CD1c-positive myeloid dendritic cell (primary cell): Measurements from ENCODE around the gene C11orf42.

Experiments used
- DNase-seq: peaks from one replicate; pipeline ENCODE4 v3.0.0-alpha.2; 2016; ENCODE audit errors: extremely low spot score

Gene C11orf42

GRCh38 chr11:6205366-6205765 lies at the start of gene C11orf42:
TSS of gene C11orf42 (plus strand) at chr11:6205557. CDS start at chr11:6205616, 59 bp downstream.
- no peak for DNase-seq

DNA sequence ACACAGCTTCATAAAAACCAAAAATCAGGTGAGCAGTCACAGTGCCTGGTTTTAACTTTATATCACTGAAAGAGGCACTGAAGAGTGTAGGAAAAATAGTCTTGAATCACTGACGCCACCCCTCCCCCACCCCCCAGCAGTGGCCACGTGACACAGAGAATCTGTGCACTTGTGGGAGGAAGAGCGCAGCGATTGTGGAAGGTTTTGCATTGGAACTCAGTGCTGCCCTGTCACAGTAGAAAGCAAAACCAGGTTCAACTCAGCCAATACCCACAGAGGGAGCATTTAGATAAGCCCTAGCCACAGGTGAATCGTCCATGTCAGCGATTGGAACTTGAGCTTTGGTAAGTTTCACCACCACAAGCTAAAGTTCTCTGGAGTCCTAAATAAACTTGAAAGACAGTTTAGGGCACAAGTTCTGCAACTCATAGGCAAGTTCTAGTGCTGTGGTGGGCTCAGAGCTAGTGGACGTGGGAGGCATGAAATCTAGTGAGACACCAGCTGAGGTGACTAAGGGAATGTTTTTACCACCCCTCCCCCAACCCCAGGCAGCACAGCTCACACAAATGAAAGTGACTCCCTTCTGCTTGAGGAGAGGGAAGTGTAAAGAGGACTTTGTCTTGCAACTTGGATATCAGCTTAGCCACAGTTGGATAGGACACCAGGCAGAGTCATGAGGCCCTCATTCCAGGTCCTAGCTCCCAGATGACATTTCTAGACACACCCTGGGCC lies 48.6 kb upstream of the C11orf42 start:
- DNase-seq, result no peak

- no peak for DNase-seq
These were observed 35.1 kb upstream of the C11orf42 start, which contains the start of gene OR52B2 for GRCh38 chr11:6170226-6170625. TSS of gene OR52B2 (minus strand) at chr11:6170326. CDS start at chr11:6170326, 0 bp downstream.

- no peak for DNase-seq
These were observed 29.9 kb upstream of the C11orf42 start for GRCh38 chr11:6175440-6175839.

DNA sequence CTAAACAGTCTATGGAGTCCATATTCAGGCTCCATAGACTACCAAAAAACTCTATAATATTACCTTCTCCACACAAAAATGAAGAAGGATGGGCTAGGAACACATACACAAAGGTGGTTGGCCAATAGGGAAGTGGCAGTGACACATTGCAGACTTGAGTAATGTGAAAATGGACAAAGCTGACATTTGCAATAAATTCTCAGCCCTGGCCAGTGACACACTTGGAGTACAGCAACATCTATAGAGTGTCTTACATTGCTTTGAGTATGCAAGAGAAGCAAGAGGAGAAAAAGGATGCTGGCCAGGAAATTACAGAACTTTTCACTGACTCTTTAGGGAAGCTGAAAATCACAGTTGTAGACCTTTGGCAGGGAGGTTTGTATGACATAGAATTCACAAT lies 13.6 kb upstream of the C11orf42 start:
- peak; percentile 39 for DNase-seq

- peak; percentile 48 for DNase-seq
These were observed 11.2 kb upstream of the C11orf42 start for GRCh38 chr11:6194065-6194581.

GRCh38 chr11:6196396-6196795 lies 9.0 kb upstream of the C11orf42 start:
- no peak for DNase-seq

DNA sequence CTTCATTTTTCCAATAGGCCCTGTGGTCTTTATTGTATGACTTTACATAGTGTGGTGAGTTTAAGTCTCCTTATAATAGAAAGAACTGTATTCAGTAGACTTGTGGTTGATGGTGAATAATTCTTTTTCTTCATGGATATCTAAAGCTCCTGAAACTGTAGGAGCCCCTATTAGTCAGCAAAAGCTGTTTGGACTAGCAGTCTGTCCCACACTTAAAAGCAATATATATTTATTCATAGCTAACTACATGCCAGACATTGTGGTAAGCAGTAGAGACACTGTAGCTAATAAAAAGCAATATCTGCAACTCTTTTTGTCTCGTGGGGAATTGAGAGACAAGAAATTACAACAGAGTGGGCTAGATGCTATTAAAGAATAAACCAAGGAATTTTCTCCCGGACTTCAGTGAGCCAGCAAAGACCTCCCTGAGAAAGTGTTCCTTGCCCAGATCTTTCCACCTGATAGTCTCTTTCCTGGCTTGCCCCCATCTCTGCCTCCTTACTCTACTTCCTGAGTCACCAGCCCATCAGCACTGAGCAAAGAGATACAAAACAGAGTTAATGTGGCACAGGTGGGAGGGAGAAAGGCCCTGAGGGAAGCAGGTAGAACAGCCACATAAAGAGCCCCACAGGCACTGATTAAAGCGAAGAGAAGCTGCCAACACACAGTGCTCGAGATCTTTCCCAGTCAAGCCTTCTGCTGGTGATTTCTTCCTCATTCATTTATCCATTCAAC lies 7.7 kb upstream of the C11orf42 start:
- no peak for DNase-seq

DNA sequence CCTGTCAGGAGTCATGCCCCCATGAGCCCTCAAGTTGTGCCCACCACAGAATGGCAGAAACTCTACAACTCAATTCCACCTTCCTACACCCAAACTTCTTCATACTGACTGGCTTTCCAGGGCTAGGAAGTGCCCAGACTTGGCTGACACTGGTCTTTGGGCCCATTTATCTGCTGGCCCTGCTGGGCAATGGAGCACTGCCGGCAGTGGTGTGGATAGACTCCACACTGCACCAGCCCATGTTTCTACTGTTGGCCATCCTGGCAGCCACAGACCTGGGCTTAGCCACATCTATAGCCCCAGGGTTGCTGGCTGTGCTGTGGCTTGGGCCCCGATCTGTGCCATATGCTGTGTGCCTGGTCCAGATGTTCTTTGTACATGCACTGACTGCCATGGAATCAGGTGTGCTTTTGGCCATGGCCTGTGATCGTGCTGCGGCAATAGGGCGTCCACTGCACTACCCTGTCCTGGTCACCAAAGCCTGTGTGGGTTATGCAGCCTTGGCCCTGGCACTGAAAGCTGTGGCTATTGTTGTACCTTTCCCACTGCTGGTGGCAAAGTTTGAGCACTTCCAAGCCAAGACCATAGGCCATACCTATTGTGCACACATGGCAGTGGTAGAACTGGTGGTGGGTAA lies 6.1 kb upstream of the C11orf42 start, which contains the start of gene OR52W1:
OR52W1 (plus strand) TSS at position 51 of the 637 bp plus-strand sequence; CDS start at position 51, 0 bp downstream.
- no peak for DNase-seq

DNA sequence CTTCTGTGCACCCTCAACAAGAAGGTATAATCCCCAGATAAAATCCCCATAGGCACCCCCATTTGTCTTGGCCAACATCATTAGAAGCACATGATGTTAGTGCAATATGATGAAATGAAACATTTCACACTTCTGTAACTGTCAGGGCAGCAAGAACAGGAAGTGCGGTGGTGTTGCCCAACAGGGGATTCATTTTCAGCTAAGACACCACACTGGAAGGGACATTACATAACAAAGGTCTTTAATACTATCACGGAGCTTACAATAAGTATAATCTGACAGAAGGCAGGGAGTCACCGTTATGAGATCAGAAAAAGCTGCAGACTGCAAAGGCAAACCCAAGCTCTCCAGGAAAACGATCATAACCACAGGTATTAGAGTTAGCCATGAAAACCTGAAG lies 4.4 kb upstream of the C11orf42 start:
- DNase-seq, result peak; percentile 93

DNA sequence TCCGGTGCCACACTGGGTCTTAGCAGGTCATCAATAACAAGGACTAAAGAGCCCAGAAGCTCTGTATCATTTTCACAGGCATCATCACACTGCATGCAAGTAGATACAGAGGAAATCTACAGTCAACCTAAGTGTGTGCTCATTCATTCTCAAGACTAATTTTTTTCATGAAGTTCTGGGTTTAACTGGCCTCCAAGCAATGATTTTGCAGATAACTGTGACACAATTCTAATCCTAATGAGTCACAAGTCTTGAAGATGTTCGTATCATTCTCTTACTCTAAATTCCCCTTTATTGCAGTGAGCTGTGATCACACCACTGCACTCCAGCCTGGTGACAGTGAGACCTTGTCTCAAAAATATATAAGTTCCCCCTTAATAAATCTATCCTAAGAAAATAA lies 3.9 kb upstream of the C11orf42 start:
- DNase-seq, result peak; percentile 72

DNA sequence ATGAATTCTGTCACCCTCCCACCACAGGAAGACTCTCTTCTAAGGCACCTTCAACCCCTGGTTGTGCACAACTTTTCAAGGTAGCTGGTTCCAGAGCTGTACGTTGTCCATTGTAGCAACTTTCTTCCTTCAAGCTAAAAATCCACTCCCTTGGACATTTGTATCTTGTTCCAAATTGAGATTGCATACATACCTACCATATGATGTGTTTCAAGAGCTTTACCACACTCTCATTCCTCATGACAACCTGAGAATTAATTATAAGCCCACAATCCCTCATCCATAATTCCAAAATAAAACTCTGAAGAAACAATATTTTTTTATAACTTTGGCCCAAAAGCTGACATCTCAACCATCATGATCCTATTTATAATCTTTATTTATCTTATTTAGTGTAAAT lies 3.3 kb upstream of the C11orf42 start:
- no peak for DNase-seq

DNA sequence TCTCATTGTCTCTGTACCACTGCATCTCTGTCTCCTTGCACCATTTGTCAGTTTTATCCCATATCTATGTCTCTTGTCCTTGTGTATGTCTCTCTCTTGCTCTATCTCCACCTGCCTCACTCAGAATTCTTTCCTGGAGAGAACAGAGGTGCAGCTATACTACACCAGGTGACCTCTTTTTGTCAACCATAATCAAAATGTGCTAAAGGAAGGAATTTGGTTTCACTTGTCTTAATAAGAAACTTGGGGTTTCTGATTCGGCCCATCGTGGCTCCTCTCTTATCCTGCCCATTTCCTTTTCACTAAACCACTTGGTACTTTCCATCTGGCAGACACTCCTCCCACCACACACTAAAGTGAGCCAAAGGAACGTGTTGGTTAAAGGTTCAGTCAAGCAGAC lies 2.0 kb upstream of the C11orf42 start:
- no peak for DNase-seq

DNA sequence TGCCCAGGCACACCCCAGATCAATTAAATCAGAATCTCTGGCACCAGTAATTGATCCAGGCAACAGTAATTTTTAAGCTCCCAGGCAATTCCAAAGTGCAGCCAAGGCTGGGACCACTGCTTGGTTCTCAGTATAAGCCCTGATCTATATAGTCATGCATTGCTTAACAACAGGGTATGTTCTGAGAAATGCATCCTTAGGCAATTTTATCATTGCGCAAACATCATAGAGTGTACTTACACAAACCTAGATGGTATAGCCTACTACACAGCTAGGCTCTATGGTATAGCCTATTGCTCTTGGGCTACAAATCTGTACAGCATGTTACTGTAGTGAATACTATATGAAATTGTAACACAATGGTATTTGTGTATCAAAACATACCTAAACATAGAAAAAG lies 651 bp upstream of the C11orf42 start:
- DNase-seq, result peak; percentile 62

GRCh38 chr11:6206456-6207180 lies 1.3 kb downstream of the C11orf42 start:
- no peak for DNase-seq

GRCh38 chr11:6209801-6210200 lies 4.4 kb downstream of the C11orf42 start:
- DNase-seq, result no peak

DNA sequence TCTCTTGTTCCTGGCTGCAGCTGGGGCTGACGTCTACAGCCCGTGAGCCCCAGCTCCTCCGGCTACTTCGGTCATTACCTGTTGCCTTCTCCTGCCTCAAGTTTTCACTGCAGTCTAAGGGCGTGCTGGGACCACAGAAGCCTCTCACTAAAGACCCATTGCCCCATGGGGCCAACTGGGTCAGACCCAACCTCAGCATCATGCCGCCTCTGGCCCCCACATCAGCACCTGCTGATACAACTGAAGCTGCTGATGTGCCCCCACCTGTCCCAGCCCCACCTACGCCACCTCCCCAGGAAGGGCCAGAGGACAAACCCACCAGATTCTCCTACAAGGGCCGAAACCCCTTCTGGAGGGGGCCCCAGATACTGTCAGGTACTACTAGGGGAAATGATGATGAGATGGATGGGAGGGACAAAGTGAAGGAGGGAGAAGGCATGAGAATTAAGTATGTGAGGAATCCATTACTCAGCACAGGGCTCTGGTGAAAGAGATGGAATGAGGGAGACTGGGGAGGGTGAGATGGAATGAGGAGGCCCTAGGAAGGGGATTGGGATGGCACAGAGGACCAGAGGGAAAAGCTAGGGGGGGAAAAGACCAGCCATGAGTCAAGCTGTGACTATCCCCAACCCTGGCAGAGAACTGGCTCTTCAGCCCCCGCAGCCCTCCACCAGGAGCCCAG lies 5.1 kb downstream of the C11orf42 start:
- DNase-seq, result no peak

- DNase-seq, result no peak
These were observed 9.2 kb downstream of the C11orf42 start for GRCh38 chr11:6214530-6214929.

DNA sequence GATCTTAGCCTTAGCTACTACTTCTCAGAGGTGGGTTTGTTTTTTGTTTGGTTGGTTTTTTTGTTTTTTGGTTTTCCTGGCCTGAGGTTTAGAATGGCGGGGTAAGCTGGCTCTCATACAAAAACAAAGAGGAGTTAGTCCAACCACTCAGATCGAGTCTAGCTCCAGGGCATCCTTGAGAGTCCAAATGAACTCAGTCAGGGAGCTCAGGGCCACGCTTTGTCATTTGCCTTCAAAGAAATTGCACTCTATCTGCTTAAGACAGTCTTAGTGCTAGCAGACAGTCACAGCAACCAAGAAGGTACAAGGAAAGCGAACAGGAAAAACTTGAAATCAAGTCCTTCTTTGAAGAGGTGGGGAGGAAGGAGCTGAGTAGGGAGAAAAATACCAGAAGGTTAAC lies 11.1 kb downstream of the C11orf42 start:
- DNase-seq, result no peak

DNA sequence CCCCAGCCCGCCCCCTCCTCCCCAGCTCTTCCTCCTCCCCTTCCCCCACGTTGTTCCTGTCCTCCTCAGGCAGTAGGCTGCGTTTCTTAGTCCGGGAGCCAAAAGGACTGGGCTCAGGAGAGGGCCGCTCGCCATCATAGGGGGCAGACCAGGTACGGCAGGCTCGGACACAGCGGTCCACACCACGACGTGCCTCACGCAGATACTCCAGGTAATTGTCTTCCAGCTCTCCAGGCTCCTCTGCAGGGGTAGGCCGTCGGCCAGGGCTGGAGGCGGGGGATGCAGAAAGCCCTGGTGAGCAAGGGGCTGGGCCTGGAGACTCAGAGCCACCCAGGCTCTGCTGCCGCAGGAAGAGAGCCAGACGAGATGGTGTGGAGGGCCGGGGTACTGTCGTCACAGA lies 12.4 kb downstream of the C11orf42 start:
- no peak for DNase-seq

DNA sequence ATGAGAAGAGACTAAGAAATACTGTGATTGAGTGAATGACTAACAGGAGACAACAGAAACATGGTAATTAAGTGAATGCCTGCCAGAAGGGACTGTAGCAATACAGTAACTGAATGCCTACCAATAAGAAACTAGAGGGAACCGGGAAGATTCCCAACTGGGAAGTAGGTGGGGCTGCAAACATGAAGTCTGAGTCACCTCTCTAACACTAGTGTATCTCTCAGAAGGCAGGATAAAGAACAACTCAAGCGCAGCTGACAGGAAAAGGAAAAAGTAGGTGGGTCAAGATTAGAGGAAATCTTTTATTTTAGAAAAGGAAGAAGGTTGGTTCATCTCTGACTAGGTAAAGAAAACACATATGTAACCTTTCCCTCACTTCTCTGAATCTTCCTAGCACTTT lies 14.0 kb downstream of the C11orf42 start:
- peak; percentile 63 for DNase-seq
